SK-N-SH (cell line): Measurements from ENCODE around the gene STON1. TPM values are rescaled to one million over a fixed set of nuclear protein-coding genes. Genes with fewer than 3 reads are reported as not detected.

Experiments used
- CTCF ChIA-PET: fragments of 300-600, 350-600 bp; formaldehyde crosslinking; extraction: SDS; loops from one replicate; lab custom pipeline; 2021; lab: Yijun Ruan, JAX
- POLR2A ChIA-PET: fragments of 350-600 bp; sonication (Branson Sonifier 250); formaldehyde crosslinking; extraction: SDS; loops from one replicate; lab custom pipeline; 2020; ENCODE audit warnings: antibody characterized with exemption, inconsistent platforms; lab: Yijun Ruan, JAX
- DNase-seq: peaks from one replicate; pipeline ENCODE4 v3.0.0; 2012
- H2AFZ ChIP-seq: fragments of 200-600 bp; sonication (generic); 2 replicates; pipeline ENCODE4 v1.8.1; 2016; ENCODE audit warnings: antibody characterized with exemption, mild to moderate bottlenecking, low read depth
- H3F3A ChIP-seq: fragments of 200-600 bp; sonication (generic); replicated peaks from 2 replicates; pipeline ENCODE3; 2016; ENCODE audit warnings: antibody characterized with exemption, mild to moderate bottlenecking; ENCODE audit not compliant: insufficient read depth
- H3K27ac ChIP-seq, 2 experiments: fragments of 200-500 bp in 1 of 2; fragments of 200-600 bp in 1 of 2; sonication (Bioruptor generic) in 1 of 2; sonication (generic), shearing (Covaris generic) in 1 of 2; 2 replicates each; pipeline versions ENCODE4 v1.5.1 to v1.6.1; 2014 to 2016; ENCODE audit warnings: low read depth in 2 of 2, inconsistent platforms in 1 of 2, low read length in 1 of 2, mild to moderate bottlenecking in 1 of 2, mixed read lengths in 1 of 2
- H3K27me3 ChIP-seq: fragments of 200-600 bp; sonication (generic), shearing (Covaris generic); 2 replicates; pipeline ENCODE4 v1.6.1; 2016; ENCODE audit warnings: mixed run types; ENCODE audit not compliant: insufficient read depth
- H3K36me3 ChIP-seq, 2 experiments: fragments of 200-500 bp in 1 of 2; fragments of 200-600 bp in 1 of 2; sonication (Bioruptor generic) in 1 of 2; sonication (generic) in 1 of 2; replicated peaks in 1 of 2; 2 replicates each; pipeline versions ENCODE3 to v1.5.1; 2014 to 2016; ENCODE audit warnings: low read length in 1 of 2, mild to moderate bottlenecking in 1 of 2; ENCODE audit not compliant: insufficient read depth in 2 of 2, control insufficient read depth in 1 of 2
- H3K4me1 ChIP-seq, 2 experiments: fragments of 200-500 bp in 1 of 2; fragments of 200-600 bp in 1 of 2; sonication (Bioruptor generic) in 1 of 2; sonication (generic), shearing (Covaris generic) in 1 of 2; 2 replicates each; pipeline versions ENCODE4 v1.5.1 to v1.6.1; 2014 to 2016; ENCODE audit warnings: low read depth in 1 of 2, low read length in 1 of 2, mixed run types in 1 of 2; ENCODE audit not compliant: insufficient read depth in 2 of 2, control insufficient read depth in 1 of 2
- H3K4me2 ChIP-seq: fragments of 200-600 bp; sonication (generic), shearing (Covaris generic); 2 replicates; pipeline ENCODE4 v1.6.1; 2017; ENCODE audit warnings: mixed run types
- H3K4me3 ChIP-seq, 2 experiments: fragments of 200-500 bp in 1 of 2; fragments of 200-600 bp in 1 of 2; sonication (Bioruptor generic) in 1 of 2; sonication (generic), shearing (Covaris generic) in 1 of 2; 2 replicates each; pipeline versions ENCODE4 v1.5.1 to v1.8.1; 2014 to 2016; ENCODE audit warnings: low read depth in 2 of 2, inconsistent platforms in 1 of 2, low read length in 1 of 2, mild to moderate bottlenecking in 1 of 2, mixed read lengths in 1 of 2, moderate library complexity in 1 of 2
- H3K79me2 ChIP-seq: fragments of 200-600 bp; sonication (generic); 2 replicates; pipeline ENCODE4 v1.8.1; 2017; ENCODE audit warnings: mild to moderate bottlenecking; ENCODE audit not compliant: insufficient read depth
- H3K9ac ChIP-seq: fragments of 200-600 bp; sonication (generic); 2 replicates; pipeline ENCODE4 v1.6.1; 2017; ENCODE audit warnings: mixed run types
- H3K9me2 ChIP-seq: fragments of 200-600 bp; sonication (generic); 2 replicates; pipeline ENCODE4 v1.6.1; 2017; ENCODE audit warnings: mixed run types
- H3K9me3 ChIP-seq: fragments of 200-600 bp; sonication (generic); 2 replicates; pipeline ENCODE4 v1.6.1; 2017; ENCODE audit warnings: mixed run types, mild to moderate bottlenecking, moderate library complexity
- H4K20me1 ChIP-seq: fragments of 200-600 bp; sonication (generic); 2 replicates; pipeline ENCODE4 v1.6.1; 2017; ENCODE audit warnings: mild to moderate bottlenecking, mixed run types; ENCODE audit not compliant: insufficient read depth
- CTCF ChIP-seq: fragments of 200-600 bp; sonication (generic); IDR thresholded peaks from 2 replicates; pipeline ENCODE4 v1.6.1; 2017; ENCODE audit warnings: antibody characterized with exemption, mild to moderate bottlenecking, moderate library complexity
- EZH2phosphoT487 ChIP-seq: fragments of 200-600 bp; sonication (generic); IDR thresholded peaks from 2 replicates; pipeline ENCODE4 v1.6.1; 2017; ENCODE audit warnings: low read depth, mixed run types, mild to moderate bottlenecking, antibody characterized with exemption, moderate library complexity, borderline replicate concordance
- FOSL2 ChIP-seq: IDR thresholded peaks from 2 replicates; pipeline ENCODE4 v1.4.0; 2012; ENCODE audit warnings: low read depth, mild to moderate bottlenecking, moderate library complexity, borderline replicate concordance
- FOXJ3 ChIP-seq: sonication (generic); formaldehyde crosslinking; IDR thresholded peaks from 2 replicates; pipeline ENCODE4 v1.5.1; 2020; ENCODE audit warnings: mild to moderate bottlenecking, missing genetic modification reagents
- MXI1 ChIP-seq: IDR thresholded peaks from 2 replicates; pipeline ENCODE4 v1.6.1; 2012; ENCODE audit warnings: mild to moderate bottlenecking, low read depth, low read length, improper control_type of control experiment
- PBX3 ChIP-seq: IDR thresholded peaks from 2 replicates; pipeline ENCODE4; 2012
- POLR2AphosphoS5 ChIP-seq: IDR thresholded peaks from 2 replicates; pipeline ENCODE4 v1.6.1; 2012; ENCODE audit warnings: low read depth, low read length
- RFX5 ChIP-seq: IDR thresholded peaks from 2 replicates; pipeline ENCODE4 v1.6.1; 2012; ENCODE audit warnings: mild to moderate bottlenecking, improper control_type of control experiment, low read length
- SMC3 ChIP-seq: IDR thresholded peaks from 2 replicates; pipeline ENCODE4 v1.6.1; 2012; ENCODE audit warnings: low read depth, low read length, improper control_type of control experiment
- TCF12 ChIP-seq: IDR thresholded peaks from 2 replicates; pipeline ENCODE4 v1.4.0; 2012
- USF2 ChIP-seq: fragments of 150-350 bp; IDR thresholded peaks from 2 replicates; pipeline ENCODE4 v1.6.1; 2017; ENCODE audit warnings: antibody characterized with exemption, low read length, low read depth, borderline replicate concordance
- ZBTB33 ChIP-seq: IDR thresholded peaks from 2 replicates; pipeline ENCODE4 v1.4.0; 2012; ENCODE audit warnings: low read depth, borderline replicate concordance
- WGBS: methylation state at CpG from one replicate; pipeline ENCODE4 v1.1.6; 2017; ENCODE audit warnings: low lambda C conversion rate; 5-methylcytosine and 5-hydroxymethylcytosine counted together
- polyA plus RNA-seq, 3 experiments: library from polyadenylated mRNA; depleted of rRNA; stranded (reverse); fragments of >200 nt; gene quantifications; 2 replicates each; pipeline ENCODE4 v1.2.3, GENCODE V29; 2012
- TF ChIP-seq, protein P1 (sequence below): IDR thresholded peaks from 2 replicates; pipeline ENCODE4 v1.6.1; 2012; ENCODE audit warnings: mild to moderate bottlenecking, low read depth, low read length, moderate library complexity

Gene STON1
- polyA plus RNA-seq, 1 of the 3 experiments (the other 2 are of a cell fraction): 4.2 TPM

DNA sequence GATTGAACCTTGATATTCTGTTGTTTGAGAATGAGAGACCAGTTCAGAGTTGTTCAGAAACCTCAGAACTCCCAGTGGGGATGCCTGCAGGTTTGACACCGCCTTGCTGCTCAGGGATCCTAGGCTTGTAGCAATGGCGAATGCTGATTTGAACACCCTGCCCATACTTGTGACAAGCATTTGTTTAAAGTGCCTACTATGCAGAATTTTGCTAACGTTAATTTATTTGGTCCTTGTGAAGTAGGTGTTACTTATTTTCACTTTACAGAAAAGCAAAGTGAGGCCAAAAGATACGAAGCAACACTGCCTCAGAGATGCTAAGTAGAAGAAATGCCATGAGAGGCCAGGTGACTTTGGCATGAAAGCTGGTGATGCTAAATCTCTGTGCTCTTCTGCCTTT lies 32.3 kb downstream of the STON1 start:
- Histone ChIP-seq H3K79me2 (no peaks in the 10 kb centered on the region), H3K36me3 (no peaks in the 10 kb centered on the region), H4K20me1 (no peaks in the 10 kb centered on the region), H3K9ac (no peak overlapping the region), H3K4me3 (no peak overlapping the region), H3F3A (no peaks in the 10 kb centered on the region), H3K27me3 (no peaks in the 10 kb centered on the region), H3K9me2 (no peaks in the 10 kb centered on the region), H3K9me3 (no peaks in the 10 kb centered on the region), H2AFZ (no peak overlapping the region), H3K4me2 (no peak overlapping the region), H3K4me1 (peaks cover 2 to 4% of the 10 kb centered on the region in 2 experiments; a peak in 2 of 4 replicates), H3K27ac (no peak overlapping the region)
- POLR2A ChIA-PET: no interaction called here
- WGBS: 91% methylated on average over 4 of the region's 4 CpGs
- TF ChIP-seq EZH2phosphoT487 (no peak), USF2 (no peak), CTCF (no peak), POLR2AphosphoS5 (no peak), FOSL2 (no peak), FOXJ3 (CRISPR knock-in tag) (no peak), PBX3 (no peak), ZBTB33 (no peak), SMC3 (no peak), MXI1 (no peak), RFX5 (no peak), TCF12 (no peak)
- TF ChIP-seq, protein P1, sequence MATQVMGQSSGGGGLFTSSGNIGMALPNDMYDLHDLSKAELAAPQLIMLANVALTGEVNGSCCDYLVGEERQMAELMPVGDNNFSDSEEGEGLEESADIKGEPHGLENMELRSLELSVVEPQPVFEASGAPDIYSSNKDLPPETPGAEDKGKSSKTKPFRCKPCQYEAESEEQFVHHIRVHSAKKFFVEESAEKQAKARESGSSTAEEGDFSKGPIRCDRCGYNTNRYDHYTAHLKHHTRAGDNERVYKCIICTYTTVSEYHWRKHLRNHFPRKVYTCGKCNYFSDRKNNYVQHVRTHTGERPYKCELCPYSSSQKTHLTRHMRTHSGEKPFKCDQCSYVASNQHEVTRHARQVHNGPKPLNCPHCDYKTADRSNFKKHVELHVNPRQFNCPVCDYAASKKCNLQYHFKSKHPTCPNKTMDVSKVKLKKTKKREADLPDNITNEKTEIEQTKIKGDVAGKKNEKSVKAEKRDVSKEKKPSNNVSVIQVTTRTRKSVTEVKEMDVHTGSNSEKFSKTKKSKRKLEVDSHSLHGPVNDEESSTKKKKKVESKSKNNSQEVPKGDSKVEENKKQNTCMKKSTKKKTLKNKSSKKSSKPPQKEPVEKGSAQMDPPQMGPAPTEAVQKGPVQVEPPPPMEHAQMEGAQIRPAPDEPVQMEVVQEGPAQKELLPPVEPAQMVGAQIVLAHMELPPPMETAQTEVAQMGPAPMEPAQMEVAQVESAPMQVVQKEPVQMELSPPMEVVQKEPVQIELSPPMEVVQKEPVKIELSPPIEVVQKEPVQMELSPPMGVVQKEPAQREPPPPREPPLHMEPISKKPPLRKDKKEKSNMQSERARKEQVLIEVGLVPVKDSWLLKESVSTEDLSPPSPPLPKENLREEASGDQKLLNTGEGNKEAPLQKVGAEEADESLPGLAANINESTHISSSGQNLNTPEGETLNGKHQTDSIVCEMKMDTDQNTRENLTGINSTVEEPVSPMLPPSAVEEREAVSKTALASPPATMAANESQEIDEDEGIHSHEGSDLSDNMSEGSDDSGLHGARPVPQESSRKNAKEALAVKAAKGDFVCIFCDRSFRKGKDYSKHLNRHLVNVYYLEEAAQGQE: no peak
- CTCF ChIA-PET: no interaction called here
- DNase-seq: no peak
